ENCODE data around the gene EIF5A2.

Gene EIF5A2

GRCh38 chr3:170869645-170870593 lies 38.5 kb downstream of the EIF5A2 start, which contains the start of gene RPL22L1:
Gene RPL22L1 (minus strand): TSS chr3:170870195. CDS start chr3:170870167, 28 bp downstream.
- H3K4me1 ChIP-seq, result peaks cover 31% of the 10 kb centered on the region
- H3K4me2 ChIP-seq, result peak within 1 kb of the TSS; percentile 92
- no peak for TF ChIP-seq Cebpa-rat (IDR thresholded peaks at IDR 0.05)
- no peaks in the 10 kb centered on the region for H3K27me3 ChIP-seq
- H3K36me3 ChIP-seq, result peaks cover 36% of the 10 kb centered on the region
- peaks cover under 1% of the 10 kb centered on the region; the same call in 1 of the 2 replicates for H3K9me3 ChIP-seq
- peak within 1 kb of the TSS; percentile 97 for H3K9ac ChIP-seq
- peak within 1 kb of the TSS; percentile 83 for H3K4me3 ChIP-seq
- peaks cover 42% of the 10 kb centered on the region for H4K20me1 ChIP-seq
- peak within 1 kb of the TSS; percentile 98 for H3K27ac ChIP-seq

- Histone ChIP-seq H3K4me2 (peak overlapping the region; percentile 92), H3K27ac (peak overlapping the region; percentile 98)
- TF ChIP-seq Cebpa-rat (IDR thresholded peaks at IDR 0.05), result no peak
Observed at GRCh38 chr3:170869239-170869590, 39.2 kb downstream of the EIF5A2 start.

GRCh38 chr3:170868577-170869238 lies 39.7 kb downstream of the EIF5A2 start:
- H3K27me3 ChIP-seq, result no peaks in the 10 kb centered on the region
- H3K27ac ChIP-seq, result peak overlapping the region; percentile 98
- H3K9me3 ChIP-seq, result no peaks in the 10 kb centered on the region
- H3K4me3 ChIP-seq, result peak overlapping the region; percentile 83
- H3K4me2 ChIP-seq, result peak overlapping the region; percentile 92
- H4K20me1 ChIP-seq, result peaks cover 42% of the 10 kb centered on the region
- TF ChIP-seq Cebpa-rat (IDR thresholded peaks at IDR 0.05), result no peak
- peaks cover 31% of the 10 kb centered on the region for H3K4me1 ChIP-seq
- H3K36me3 ChIP-seq, result peaks cover 37% of the 10 kb centered on the region
- peak overlapping the region; percentile 97 for H3K9ac ChIP-seq

More at GRCh38 chr3:170869239-170869590, 39.2 kb downstream of the EIF5A2 start:
- peak overlapping the region; percentile 97 for H3K9ac ChIP-seq
- H3K4me3 ChIP-seq, result peak overlapping the region; percentile 83
- H3K9me3 ChIP-seq, result no peaks in the 10 kb centered on the region
- H3K27me3 ChIP-seq, result no peaks in the 10 kb centered on the region
- peaks cover 31% of the 10 kb centered on the region for H3K4me1 ChIP-seq
- peaks cover 37% of the 10 kb centered on the region for H3K36me3 ChIP-seq
- peaks cover 42% of the 10 kb centered on the region for H4K20me1 ChIP-seq

GRCh38 chr3:170867143-170867937 lies 41.1 kb downstream of the EIF5A2 start:
- Histone ChIP-seq H3K4me2 (peak overlapping the region; percentile 92), H3K36me3 (peaks cover 37% of the 10 kb centered on the region), H3K27me3 (no peaks in the 10 kb centered on the region), H3K9ac (peak overlapping the region; percentile 4), H3K4me3 (peak overlapping the region; percentile 83), H3K9me3 (no peaks in the 10 kb centered on the region), H4K20me1 (peaks cover 42% of the 10 kb centered on the region), H3K27ac (peak overlapping the region; percentile 63), H3K4me1 (peaks cover 31% of the 10 kb centered on the region)
- no peak for TF ChIP-seq Cebpa-rat (IDR thresholded peaks at IDR 0.05)

GRCh38 chr3:170866499-170866898 lies 41.9 kb downstream of the EIF5A2 start:
- H3K4me2 ChIP-seq, result peak overlapping the region; percentile 92
- H3K36me3 ChIP-seq, result peaks cover 37% of the 10 kb centered on the region
- no peak overlapping the region for H3K9ac ChIP-seq
- TF ChIP-seq Cebpa-rat (IDR thresholded peaks at IDR 0.05), result no peak
- peaks cover 31% of the 10 kb centered on the region for H3K4me1 ChIP-seq
- H3K9me3 ChIP-seq, result no peaks in the 10 kb centered on the region
- no peaks in the 10 kb centered on the region for H3K27me3 ChIP-seq
- H4K20me1 ChIP-seq, result peaks cover 42% of the 10 kb centered on the region
- H3K27ac ChIP-seq, result no peak overlapping the region; the same call in 1 of the 2 replicates
- no peak overlapping the region; the same call in 1 of the 2 replicates for H3K4me3 ChIP-seq

GRCh38 chr3:170865209-170866094 lies 43.0 kb downstream of the EIF5A2 start:
- H3K27me3 ChIP-seq, result no peaks in the 10 kb centered on the region
- no peak overlapping the region for H3K4me2 ChIP-seq

GRCh38 chr3:170864525-170865208 lies 43.8 kb downstream of the EIF5A2 start:
- H3K27ac ChIP-seq, result no peak overlapping the region
- H3K4me1 ChIP-seq, result peaks cover 36% of the 10 kb centered on the region
- H4K20me1 ChIP-seq, result peaks cover 42% of the 10 kb centered on the region
- no peak overlapping the region for H3K4me3 ChIP-seq
- peaks cover 37% of the 10 kb centered on the region for H3K36me3 ChIP-seq
- no peak overlapping the region for H3K4me2 ChIP-seq
- no peak for TF ChIP-seq Cebpa-rat (IDR thresholded peaks at IDR 0.05)
- H3K9me3 ChIP-seq, result no peaks in the 10 kb centered on the region
- H3K27me3 ChIP-seq, result no peaks in the 10 kb centered on the region
- H3K9ac ChIP-seq, result no peak overlapping the region

More at GRCh38 chr3:170865209-170866094, 43.0 kb downstream of the EIF5A2 start:
- Histone ChIP-seq H3K9ac (no peak overlapping the region), H3K36me3 (peaks cover 37% of the 10 kb centered on the region), H3K4me1 (peaks cover 35% of the 10 kb centered on the region), H3K4me3 (no peak overlapping the region), H3K9me3 (no peaks in the 10 kb centered on the region), H3K27ac (no peak overlapping the region), H4K20me1 (peaks cover 42% of the 10 kb centered on the region)
- TF ChIP-seq Cebpa-rat (IDR thresholded peaks at IDR 0.05), result no peak

- TF ChIP-seq Cebpa-rat (IDR thresholded peaks at IDR 0.05), result no peak
- H3K27me3 ChIP-seq, result no peaks in the 10 kb centered on the region
Observed at GRCh38 chr3:170863816-170864215, 44.6 kb downstream of the EIF5A2 start.

More at GRCh38 chr3:170863816-170864215, 44.6 kb downstream of the EIF5A2 start:
- no peak overlapping the region for H3K4me3 ChIP-seq
- H3K27ac ChIP-seq, result no peak overlapping the region
- H3K4me2 ChIP-seq, result no peak overlapping the region
- peaks cover 38% of the 10 kb centered on the region for H4K20me1 ChIP-seq
- H3K9me3 ChIP-seq, result no peaks in the 10 kb centered on the region
- no peak overlapping the region for H3K9ac ChIP-seq
- H3K36me3 ChIP-seq, result peaks cover 37% of the 10 kb centered on the region
- H3K4me1 ChIP-seq, result peaks cover 35% of the 10 kb centered on the region

Data from BLaER1 (cell line).